NK-92 (cell line): ENCODE measurements around the gene HACE1.
"Not testable (repeated sequence)": the region's sequence is repeated elsewhere in the genome, so short reads cannot be mapped to it uniquely, and the experiment has no call there.

Source experiments
- DNase-seq: peaks from one replicate; lab custom pipeline; 2025; ENCODE audit not compliant: unreplicated experiment; lab: John Stamatoyannopoulos, UW

The HACE1 gene

DNA sequence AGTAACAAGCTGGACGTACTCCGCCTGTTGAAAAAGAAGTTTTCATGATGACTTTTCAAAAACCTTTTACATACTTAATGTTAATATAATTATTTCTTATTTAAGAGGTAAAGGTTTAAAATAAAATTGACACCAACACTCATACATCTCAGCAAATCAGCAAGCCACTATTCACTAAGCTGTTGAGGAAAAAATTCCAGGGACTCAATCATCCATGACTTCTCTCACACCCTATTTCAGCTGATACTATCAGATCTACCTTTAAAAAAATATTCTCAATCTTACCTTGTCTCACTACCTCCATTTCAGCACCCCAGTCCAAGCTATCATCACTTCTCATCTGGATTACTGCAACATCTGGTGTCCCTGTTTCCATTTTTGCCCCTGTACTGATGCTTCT, 109.3 kb downstream of the HACE1 start:
- DNase-seq: no peak

DNA sequence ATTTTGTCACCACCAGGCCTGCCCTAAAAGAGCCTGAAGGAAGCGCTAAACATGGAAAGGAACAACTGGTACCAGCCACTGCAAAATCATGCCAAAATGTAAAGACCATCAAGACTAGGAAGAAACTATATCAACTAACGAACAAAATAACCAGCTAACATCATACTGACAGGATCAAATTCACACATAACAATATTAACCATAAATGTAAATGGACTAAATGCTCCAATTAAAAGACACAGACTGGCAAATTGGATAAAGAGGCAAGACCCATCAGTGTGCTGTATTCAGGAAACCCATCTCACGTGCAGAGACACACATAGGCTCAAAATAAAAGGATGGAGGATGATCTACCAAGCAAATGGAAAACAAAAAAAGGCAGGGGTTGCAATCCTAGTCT, 120.6 kb downstream of the HACE1 start:
- not testable (repeated sequence) for DNase-seq

DNA sequence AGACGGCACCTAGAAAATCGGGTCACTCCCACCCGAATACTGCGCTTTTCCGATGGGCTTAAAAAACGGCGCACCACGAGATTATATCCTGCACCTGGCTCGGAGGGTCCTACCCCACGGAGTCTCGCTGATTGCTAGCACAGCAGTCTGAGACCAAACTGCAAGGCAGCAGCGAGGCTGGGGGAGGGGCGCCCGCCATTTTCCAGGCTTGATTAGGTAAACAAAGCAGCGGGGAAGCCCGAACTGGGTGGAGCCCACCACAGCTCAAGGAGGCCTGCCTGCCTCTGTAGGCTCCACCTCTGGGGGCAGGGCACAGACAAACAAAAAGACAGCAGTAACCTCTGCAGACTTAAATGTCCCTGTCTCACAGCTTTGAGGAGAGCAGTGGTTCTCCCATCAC, 122.2 kb downstream of the HACE1 start:
- not testable (repeated sequence) for DNase-seq

DNA sequence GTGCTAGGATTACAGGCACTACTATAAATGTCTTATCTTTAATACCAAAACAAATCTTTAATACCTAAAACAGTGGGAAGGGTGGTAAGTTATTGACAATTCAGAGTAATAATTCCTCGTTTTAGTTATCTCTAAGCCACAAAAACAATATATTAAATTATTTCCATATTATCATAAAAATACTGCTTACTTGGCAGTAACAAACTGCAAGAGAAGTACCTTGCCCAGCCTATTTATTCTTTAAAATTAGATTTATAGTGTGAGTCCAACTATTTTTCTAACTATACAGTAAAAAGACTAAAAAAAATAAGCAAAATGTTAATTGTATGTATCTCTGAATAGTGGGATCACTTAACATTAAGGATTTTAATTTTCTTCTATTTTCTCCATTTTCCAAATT, 123.2 kb downstream of the HACE1 start:
- no peak for DNase-seq

DNA sequence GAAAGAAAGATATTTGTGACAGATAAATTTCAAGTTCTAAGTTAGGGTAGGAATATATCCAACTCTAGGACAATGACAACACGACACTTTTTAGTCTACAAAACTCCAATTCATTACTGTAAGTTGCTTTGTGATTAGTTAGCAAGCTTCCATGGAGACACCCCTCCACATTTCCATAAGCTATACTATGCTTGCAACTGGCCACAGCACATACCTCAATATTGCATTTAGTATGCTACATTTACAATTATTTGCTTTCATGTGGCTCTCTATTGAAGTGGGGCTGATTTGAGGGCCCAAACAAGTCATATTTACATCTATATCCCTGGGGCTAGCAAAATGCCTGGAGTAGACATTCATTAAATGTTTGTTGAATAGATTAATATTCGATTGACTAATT, 129.3 kb downstream of the HACE1 start:
- no peak for DNase-seq

DNA sequence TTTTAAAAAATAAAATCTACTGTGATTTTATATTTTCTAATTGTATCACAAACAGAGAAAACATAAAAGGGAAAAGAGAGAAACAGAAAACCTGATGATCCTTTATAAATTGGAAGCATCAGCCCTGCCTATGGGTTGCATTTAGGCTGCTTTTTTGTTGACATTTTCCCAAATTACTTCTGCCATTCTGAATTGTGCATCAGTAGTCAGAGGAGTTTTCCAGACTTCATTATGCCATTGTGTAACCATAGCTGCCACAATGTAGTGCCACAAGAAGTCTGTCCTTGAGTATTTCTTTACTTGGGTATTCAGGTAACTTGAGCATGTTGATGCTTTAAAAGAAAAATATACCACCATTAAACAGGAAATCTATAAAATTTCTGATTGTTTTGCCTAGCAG, 130.3 kb downstream of the HACE1 start:
- DNase-seq: no peak

DNA sequence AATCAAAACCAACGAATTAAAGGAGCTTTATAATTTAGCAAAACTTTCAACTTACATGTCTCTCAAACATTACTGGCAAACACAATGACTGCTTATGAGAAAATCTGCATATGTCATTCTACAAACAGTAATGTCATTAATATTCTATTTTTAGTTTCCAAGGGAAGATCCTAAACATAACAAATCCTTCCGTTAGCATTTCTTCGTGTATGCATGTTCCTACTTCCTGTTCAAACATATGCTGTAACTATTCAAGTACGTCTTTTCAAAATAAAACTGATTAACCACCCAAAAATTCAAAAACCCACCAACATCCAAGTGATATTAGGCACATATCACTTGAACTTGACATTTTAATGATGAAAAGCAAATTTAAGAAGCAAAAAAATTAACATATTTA, 131.3 kb downstream of the HACE1 start:
- no peak for DNase-seq

DNA sequence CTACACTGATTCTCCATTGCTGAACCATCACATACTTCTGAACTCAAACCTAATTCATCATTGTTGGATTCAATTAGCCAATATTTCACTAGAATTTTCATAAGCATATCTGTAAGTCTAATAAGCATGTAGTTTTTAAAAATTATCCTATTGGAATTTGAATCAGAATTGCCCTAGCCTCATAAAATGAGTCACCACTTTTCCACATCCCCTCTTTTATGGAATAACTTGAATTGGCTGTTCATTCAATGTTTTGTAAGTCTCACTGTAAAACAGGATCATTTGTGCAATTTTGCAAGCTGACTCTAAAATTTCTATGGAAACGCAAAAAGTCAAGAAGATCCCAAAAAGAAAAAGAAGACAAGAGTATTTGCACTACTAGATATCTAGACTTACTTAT, 141.0 kb downstream of the HACE1 start:
- DNase-seq: no peak

DNA sequence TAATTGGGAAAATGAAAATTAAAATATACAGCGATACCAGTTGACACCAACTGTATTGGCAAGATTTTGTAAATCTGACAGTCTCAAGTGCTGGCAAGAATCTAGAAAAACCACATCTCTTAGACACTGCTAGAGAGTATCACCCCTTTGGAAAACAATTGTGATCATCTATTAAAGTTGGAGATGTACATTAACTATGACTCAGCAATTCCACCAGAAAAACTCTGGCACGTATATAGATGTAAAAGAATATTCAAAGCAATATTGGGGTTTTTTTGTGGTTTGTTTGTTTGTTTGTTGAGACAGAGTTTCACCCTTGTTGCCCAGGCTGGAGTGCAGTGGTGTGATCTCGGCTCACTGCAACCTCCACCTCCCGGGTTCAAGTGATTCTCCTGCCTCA, 142.9 kb downstream of the HACE1 start:
- no peak for DNase-seq

DNA sequence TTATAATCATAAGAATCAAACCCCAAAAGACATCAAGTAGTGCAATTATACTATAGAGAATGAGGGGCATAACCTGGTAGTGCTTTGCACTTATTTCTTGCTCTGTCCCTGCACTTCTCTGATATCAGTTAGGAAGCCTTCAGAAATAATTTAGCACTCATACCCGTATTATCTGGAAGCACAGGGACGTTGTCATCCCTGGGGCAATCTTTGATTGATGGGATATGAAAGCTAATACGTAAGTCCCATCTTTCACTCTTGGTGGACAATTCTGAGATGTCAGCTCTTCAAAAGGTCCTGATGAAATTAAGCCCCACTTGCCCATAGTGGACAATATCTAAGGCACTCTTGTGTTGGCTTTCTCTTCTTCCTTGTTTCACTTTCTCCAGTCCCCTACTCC, 144.9 kb downstream of the HACE1 start:
- DNase-seq: no peak

DNA sequence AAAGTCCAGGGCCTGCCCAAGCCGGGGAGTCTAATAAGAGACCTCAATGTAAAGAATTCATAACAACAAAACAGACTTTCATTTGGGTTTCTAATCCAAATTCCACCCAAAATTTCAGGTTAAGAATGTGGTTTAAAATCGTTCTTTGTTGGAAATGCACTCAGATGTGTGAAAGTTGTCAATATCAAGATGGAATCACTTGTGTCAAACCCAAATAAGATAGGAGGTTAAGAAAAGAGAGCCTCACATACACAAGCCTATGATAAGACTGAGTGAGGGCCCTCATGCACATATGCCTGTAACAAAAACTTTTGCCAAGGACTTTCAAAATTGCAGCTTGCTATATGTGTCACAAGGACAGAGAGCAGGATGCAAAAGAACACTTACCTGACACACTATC, 145.7 kb downstream of the HACE1 start:
- no peak for DNase-seq

DNA sequence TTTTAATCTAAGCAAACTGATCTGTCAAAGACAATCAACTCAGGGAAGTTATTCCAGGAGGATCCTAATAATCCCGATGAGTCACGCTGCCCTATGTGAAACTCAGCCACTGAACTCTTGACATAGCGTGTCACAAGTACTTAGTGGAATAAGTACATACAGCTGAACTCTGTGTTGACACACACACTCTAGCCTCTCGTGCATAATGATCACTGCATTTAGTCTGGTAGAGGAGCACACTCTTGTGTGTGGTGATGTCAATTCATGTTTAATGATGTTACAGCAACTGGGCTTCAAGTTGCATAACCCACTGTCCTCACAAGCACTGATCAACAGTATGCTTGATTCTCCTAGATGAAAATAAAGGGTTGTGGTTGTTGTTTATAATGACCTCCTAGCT, 148.3 kb downstream of the HACE1 start:
- no peak for DNase-seq

DNA sequence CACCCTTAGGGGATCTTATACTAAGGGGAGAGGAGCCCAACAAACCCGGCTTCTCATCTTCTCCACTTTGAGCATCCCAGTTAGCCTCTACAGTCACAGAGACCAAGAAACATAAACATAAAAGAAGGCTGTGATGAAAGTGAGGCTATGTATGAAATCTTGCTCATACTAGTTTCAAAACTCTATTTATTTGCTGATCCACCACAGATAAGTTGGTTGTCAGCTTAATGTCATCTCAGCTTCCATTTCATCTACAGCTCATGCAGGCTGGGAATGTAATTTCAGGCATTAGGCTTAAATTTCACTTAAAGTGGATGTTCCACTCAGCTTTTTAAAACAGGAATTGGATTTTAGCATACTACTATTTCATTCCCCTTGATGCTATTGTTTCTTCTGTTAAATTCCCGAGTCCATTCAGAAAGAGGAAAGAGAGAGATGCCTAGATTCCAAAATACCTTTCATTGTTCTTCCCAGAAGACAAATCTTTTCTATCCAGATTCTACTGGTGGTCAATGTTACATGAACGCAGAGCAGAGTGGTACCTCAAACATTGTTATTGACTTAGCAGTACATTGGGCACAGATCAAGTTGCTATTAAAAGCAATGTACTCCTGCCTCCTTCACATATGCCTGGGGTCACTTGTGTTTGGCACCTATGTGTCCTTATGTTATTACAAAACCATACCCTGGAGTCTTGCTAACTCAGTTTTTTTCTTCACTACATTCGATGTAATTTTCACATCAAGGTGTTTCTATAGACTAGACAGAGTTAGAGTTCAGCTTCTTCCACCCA, 149.0 kb downstream of the HACE1 start:
- no peak for DNase-seq

DNA sequence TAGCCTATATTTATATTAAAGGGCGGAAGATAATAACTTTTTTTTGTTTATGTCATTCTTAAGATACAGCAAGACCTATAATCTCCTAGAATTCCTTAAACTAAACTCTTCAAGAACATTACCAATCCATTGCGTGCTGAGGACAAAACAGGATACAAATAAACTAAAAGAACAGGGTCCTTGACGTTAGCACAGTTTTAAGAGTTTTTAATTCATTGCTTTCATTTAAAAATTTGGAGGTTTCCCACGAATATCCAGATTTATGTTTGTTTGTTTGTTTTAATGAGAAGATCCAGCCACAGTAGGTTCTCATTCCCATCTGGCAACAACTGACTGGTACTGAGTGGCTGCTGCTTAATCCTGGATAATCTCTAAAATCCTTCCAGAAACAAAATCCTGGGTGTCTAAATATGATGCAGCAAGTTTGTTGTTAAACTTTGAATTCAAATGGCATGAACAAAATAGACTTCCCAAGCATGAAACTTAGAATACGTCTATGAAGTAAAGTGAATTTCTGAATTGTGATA, 153.7 kb downstream of the HACE1 start:
- DNase-seq: no peak

DNA sequence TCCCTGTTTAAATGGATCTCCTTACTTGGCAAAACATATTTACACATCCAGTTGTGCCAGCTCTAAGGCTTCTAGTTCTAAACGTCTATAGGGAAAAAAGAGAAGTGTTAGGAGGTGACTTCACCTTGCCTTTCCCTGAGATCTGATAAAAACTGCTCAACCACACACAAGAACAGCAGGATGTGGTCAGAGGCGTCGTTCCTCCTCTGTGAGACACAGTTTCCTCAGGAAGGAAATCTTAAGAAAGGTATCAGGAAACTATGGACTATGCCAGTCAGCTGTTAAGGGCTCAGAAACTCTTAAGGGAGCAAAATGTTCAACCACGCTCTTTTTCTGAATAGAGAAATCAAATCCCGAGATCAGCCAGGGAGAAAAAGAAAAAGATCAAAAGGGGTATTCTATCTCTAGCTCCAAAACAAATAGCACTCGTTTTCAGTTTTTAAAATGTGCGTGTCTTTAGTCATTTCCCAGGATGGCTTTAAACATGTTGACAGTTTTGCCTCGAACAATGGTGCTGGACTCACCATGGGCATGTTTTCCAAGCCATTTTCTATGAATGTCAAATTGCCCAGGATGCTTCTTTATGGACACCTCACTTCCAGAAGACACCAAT, 154.5 kb downstream of the HACE1 start:
- DNase-seq: no peak

DNA sequence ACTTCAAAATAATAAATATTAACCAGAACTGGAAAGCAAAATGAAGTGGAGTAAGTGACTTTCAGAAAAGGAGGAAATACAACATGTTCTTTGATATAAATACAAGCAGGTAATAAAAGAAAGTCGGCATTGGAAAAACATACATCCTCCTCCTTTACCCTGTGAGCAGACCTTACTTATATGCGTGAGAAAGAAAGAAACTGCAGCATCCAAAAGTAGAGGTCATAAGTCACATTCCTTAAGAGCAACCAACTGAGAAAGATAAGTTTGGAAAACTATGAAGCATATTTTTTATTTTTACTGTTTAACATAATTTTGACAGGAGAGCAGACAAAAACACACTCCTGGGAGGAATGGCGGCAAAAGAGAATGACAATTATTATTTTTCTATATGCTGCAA, 155.5 kb downstream of the HACE1 start:
- DNase-seq: no peak

DNA sequence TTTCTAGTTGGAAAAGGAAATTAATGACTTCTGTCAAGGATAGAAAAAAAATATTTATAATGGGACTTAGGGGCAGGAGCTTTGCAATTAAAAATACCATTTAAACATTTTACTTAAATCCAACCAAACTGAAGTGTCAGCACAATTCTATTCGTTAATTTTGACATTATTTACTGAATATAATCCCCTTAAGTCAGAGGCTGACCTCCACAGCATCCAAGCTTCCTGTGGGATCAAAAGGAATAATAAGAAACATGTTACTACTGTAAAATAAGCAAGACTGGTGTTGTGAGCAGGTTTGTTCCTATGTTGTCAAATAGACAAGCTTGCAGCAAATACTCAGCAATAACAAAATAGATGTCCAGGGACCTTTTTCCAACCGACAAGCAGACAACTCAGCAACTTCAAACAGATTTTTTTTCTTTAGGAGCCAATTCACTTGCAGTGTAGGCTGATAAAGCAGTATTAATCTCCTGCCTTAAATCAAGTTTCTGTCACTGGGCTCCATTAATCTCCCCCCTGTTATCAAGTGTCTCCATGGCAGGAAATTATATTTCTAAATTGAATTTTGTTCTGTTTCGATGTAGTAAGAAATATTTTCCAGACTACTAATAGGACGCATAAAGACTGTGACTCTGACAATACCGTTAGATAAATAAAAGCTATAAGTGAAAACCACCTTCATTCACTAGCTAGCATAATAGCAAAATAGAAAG, 157.4 kb downstream of the HACE1 start:
- no peak for DNase-seq

DNA sequence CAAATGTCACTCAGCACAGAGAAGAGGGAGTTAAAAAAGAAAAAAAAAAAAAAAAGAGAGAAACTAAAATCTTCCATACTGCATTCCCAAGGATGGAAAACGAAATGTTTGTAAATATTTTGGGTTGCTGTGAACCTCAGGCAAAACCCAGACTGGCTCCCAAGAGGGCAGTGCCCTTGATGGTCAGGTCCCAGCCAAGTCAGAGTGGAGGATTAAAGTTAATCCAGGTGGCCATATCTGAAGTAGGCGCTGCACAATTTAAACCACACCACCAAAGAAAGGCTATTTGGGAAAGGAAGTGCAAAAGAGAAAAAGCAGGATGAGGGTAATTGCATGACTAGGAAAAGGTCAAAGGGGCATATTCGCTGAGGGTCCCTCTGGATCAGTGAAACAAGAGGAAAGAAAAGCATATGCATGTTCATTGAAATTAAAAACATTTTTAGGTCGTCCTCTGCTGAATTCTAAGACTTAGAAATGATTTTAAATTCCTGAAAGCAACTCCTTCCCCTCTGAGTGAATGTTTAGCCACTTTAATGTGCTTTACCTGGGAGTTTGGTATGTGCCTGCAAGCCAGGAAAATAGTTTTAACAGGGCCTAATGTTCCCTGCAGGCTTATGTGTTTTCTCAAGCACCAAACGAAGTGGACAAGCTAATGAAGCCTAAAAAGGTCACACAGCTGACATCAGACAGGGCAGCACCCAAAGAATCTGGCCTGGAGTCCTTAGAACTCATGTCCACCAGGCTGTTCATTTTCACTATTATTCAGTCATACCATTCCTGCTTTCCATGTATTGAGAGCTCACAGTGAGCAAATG, 159.1 kb downstream of the HACE1 start:
- no peak for DNase-seq

DNA sequence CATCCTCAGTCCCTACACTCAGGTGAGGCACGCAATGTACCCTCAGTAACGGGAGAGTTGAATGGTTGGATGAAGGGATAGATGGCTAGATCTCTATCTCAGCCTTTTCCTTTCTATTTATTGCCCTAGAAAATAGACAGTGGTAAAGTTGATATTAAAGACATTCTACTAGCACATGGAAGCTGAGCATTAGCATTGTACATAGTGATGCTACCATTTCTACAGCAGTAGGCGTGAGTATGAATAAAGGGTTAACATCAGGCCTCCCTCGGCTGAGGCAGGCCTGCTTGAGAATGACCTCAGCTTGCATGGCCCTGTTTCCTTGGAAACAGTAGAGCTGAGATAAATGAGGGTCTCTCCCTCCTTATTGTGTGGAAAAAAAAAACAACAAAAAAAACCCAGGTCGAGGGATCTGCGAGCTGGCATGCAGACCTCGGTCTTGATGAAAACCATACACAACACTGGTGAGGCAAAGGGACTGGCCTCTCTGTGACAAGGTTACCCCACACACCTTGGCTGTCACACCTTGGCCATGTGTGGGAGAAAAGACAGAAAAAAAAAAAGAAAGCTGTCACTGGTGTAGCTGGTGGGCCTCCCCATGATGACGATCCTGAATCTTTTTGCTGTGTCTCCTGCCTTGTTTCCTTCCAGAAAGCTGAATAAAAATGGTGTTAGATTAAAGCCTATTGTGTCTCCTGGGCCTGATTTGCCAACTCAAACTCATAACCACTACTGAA, 160.0 kb downstream of the HACE1 start:
- no peak for DNase-seq

DNA sequence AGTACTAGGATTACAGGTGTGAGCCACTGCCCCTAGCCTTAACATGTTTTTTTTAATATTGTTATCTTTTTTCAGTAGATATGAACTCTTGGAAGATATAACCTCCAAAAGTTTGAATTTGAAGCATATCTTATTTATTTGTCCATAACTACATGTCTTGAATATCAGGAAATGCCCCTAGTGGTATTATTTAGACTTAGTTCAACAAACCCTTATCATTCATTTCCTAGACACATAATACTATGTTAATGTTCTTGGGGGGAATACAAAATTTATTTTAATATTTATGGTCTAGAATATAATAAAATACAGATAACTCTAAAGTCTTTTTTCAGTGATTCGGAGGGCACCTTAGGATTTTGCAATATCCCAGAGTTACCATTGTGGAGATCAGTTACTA, 160.7 kb downstream of the HACE1 start:
- DNase-seq: no peak

DNA sequence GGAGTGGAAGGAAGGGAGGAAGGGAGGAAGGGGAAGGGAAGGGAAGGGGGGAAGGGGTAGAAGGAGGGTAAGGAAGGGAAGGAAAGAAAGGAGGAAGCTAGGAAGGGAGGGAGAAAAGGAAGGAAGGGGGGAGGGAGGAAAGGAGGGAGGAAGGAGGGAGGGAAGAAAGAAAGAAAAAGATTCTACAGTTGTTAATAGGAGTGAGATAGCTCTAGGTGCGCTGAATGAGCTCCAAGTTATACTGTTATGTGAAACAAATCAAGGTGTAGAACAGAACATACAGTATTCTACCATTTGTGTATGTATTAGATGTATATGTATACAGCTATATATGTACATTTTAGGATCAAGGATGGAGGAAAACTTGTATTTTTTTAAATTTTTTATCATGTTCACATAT, 167.7 kb downstream of the HACE1 start:
- no peak for DNase-seq
